Measurements from ENCODE around the gene SLC66A2. TPM values are rescaled to one million over a fixed set of nuclear protein-coding genes. Genes with fewer than 3 reads are reported as not detected.

Gene SLC66A2
- total and polyA plus RNA-seq, 8 donors = 18.1 to 148 (median 24.4) TPM

- H3K4me3 ChIP-seq = no peak overlapping the region
- H3K36me3 ChIP-seq = no peaks in the 10 kb centered on the region
- intact Hi-C loops (cut with DNase I; ENCODE audit: low total_unique reads) = no loop called here
- H3K4me1 ChIP-seq = no peaks in the 10 kb centered on the region
- H3K9me3 ChIP-seq = peaks cover 0 to 47% (median 16%) of the 10 kb centered on the region in 4 donors
- peaks cover 0 to 5% (median 0%) of the 10 kb centered on the region in 3 donors for H3K27me3 ChIP-seq
- H3K27ac ChIP-seq = no peak overlapping the region
- DNase-seq = no peak
- WGBS, 5 donors = 83 to 87% (median 85%) methylated on average over 19 to 29 of the region's 29 CpGs
- no peak for TF ChIP-seq POLR2AphosphoS5 (IDR thresholded peaks at IDR 0.05)
- TF ChIP-seq, protein P1, sequence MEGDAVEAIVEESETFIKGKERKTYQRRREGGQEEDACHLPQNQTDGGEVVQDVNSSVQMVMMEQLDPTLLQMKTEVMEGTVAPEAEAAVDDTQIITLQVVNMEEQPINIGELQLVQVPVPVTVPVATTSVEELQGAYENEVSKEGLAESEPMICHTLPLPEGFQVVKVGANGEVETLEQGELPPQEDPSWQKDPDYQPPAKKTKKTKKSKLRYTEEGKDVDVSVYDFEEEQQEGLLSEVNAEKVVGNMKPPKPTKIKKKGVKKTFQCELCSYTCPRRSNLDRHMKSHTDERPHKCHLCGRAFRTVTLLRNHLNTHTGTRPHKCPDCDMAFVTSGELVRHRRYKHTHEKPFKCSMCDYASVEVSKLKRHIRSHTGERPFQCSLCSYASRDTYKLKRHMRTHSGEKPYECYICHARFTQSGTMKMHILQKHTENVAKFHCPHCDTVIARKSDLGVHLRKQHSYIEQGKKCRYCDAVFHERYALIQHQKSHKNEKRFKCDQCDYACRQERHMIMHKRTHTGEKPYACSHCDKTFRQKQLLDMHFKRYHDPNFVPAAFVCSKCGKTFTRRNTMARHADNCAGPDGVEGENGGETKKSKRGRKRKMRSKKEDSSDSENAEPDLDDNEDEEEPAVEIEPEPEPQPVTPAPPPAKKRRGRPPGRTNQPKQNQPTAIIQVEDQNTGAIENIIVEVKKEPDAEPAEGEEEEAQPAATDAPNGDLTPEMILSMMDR (IDR thresholded peaks at IDR 0.05) = no peak
- TF ChIP-seq POLR2A (IDR thresholded peaks at IDR 0.05) = no peak
- no peak for TF ChIP-seq EP300 (IDR thresholded peaks at IDR 0.05)
Measured at GRCh38 chr18:79884294-79884962, 67.0 kb downstream of the SLC66A2 start.

GRCh38 chr18:79883461-79884293 lies 67.8 kb downstream of the SLC66A2 start:
- DNase-seq = no peak
- Histone ChIP-seq H3K4me1 (no peaks in the 10 kb centered on the region), H3K27me3 (peaks cover 0 to 5% (median 0%) of the 10 kb centered on the region in 3 donors), H3K36me3 (no peaks in the 10 kb centered on the region), H3K27ac (no peak overlapping the region), H3K9me3 (peaks cover 0 to 40% (median 9%) of the 10 kb centered on the region in 4 donors), H3K4me3 (no peak overlapping the region)
- intact Hi-C loops (cut with DNase I; ENCODE audit: low total_unique reads) = no loop called here
- TF ChIP-seq, protein P1 (IDR thresholded peaks at IDR 0.05) = no peak
- no peak for TF ChIP-seq EP300 (IDR thresholded peaks at IDR 0.05)
- TF ChIP-seq POLR2AphosphoS5 (IDR thresholded peaks at IDR 0.05) = no peak
- WGBS, 5 donors = 87 to 94% (median 92%) methylated on average over 27 to 31 of the region's 31 CpGs

- no peak for DNase-seq
- intact Hi-C loops (cut with DNase I; ENCODE audit: low total_unique reads) = no loop called here
Measured at GRCh38 chr18:79882522-79883241, 68.8 kb downstream of the SLC66A2 start.

More at GRCh38 chr18:79882522-79883241, 68.8 kb downstream of the SLC66A2 start:
- Histone ChIP-seq H3K9me3 (peaks cover 0 to 30% (median 3%) of the 10 kb centered on the region in 4 donors), H3K36me3 (no peaks in the 10 kb centered on the region), H3K27me3 (peaks cover 0 to 12% (median 0%) of the 10 kb centered on the region in 3 donors), H3K4me3 (no peak overlapping the region), H3K4me1 (no peaks in the 10 kb centered on the region), H3K27ac (no peak overlapping the region)
- no peak for TF ChIP-seq POLR2AphosphoS5 (IDR thresholded peaks at IDR 0.05)
- TF ChIP-seq EP300 (IDR thresholded peaks at IDR 0.05) = no peak
- TF ChIP-seq, protein P1 (IDR thresholded peaks at IDR 0.05) = no peak
- TF ChIP-seq POLR2A (IDR thresholded peaks at IDR 0.05) = no peak
- 95 to 97% (median 96%) methylated on average over 60 to 68 of the region's 68 CpGs for WGBS, 5 donors

All from stomach (tissue), 9 donors.